Aorta (tissue), 5 donors: ENCODE results near the gene DNER. TPM values are rescaled to one million over a fixed set of nuclear protein-coding genes. Genes with fewer than 3 reads are reported as not detected.

Source experiments
- ATAC-seq: fragments of 200-7000 bp; cut with Tn5 transposase; one replicate; pipeline ENCODE4 v1.9.1; 2022; ENCODE audit warnings: moderate library complexity; ENCODE audit not compliant: low FRiP score
- DNase-seq, 2 donors: peaks; one replicate each; pipeline ENCODE4 v3.0.0-alpha.2; 2020
- H3K27ac ChIP-seq, 2 donors: one replicate each; pipeline ENCODE4 v1.5.1; 2013; ENCODE audit warnings: low read length in 2 of 2, mild to moderate bottlenecking in 2 of 2, moderate library complexity in 2 of 2, control low read depth in 1 of 2, inconsistent platforms in 1 of 2, low read depth in 1 of 2
- H3K27me3 ChIP-seq, 2 donors: one replicate each; pipeline ENCODE4 v1.6.1; 2013; ENCODE audit warnings: control low read depth in 1 of 2, low read length in 1 of 2, mild to moderate bottlenecking in 1 of 2, moderate library complexity in 1 of 2; ENCODE audit not compliant: insufficient read depth in 2 of 2, control insufficient read depth in 1 of 2
- H3K36me3 ChIP-seq, 2 donors: one replicate each; pipeline ENCODE4 v1.6.1; 2013; ENCODE audit warnings: control low read depth in 1 of 2, low read length in 1 of 2, mild to moderate bottlenecking in 1 of 2; ENCODE audit not compliant: insufficient read depth in 2 of 2, control insufficient read depth in 1 of 2
- H3K4me1 ChIP-seq, 2 donors: one replicate each; pipeline ENCODE4 v1.6.1; 2013; ENCODE audit warnings: low read length in 2 of 2, control low read depth in 1 of 2, mild to moderate bottlenecking in 1 of 2, moderate library complexity in 1 of 2; ENCODE audit not compliant: insufficient read depth in 2 of 2, control insufficient read depth in 1 of 2
- H3K4me3 ChIP-seq, 2 donors: one replicate each; pipeline ENCODE4 v1.5.1; 2013; ENCODE audit warnings: low read length in 2 of 2, control low read depth in 1 of 2, mild to moderate bottlenecking in 1 of 2
- H3K9me3 ChIP-seq: one replicate; pipeline ENCODE4 v1.6.1; 2013; ENCODE audit warnings: mild to moderate bottlenecking, low read length; ENCODE audit not compliant: control insufficient read depth
- WGBS, 2 donors: extraction: QIAGEN DNeasy Blood & Tissue Kit; methylation state at CpG; one replicate each; pipeline ENCODE4 v1.1.7; 2013; 5-methylcytosine and 5-hydroxymethylcytosine counted together
- intact Hi-C, 2 donors: fragments of 100-400 bp; cut with DNase I; formaldehyde crosslinking; loops; one replicate each; pipeline versions ENCODE4 v1.14.2 to v1.15.0; 2022
- polyA plus RNA-seq, 2 donors: library from polyadenylated mRNA; stranded (reverse); fragments of 200-250 nt; gene quantifications; one replicate each; pipeline ENCODE4 v1.2.3, GENCODE V29; 2013
- total RNA-seq, 2 donors: library from RNA; stranded (reverse); fragmentation: NEBNext Ultra II Directional; extraction: Animal tissue kit (Norgen Biotek cat#: 25700); gene quantifications; one replicate each; pipeline ENCODE4 v1.2.1, GENCODE V29; 2021
- donor health status: healthy with polysubstance abuse.
- donor health status: Bipolar disorder and iron deficiency.
- donor health status: DM: no; HTN: no; CAD: no.
- donor health status: DM: no; HTN: no; CAD: no.
- donor health status: DM: yes; HTN: yes; CAD: no.

DNER gene
- total and polyA plus RNA-seq, 4 donors, result 0.45 to 2.5 (median 1.1) TPM

DNA sequence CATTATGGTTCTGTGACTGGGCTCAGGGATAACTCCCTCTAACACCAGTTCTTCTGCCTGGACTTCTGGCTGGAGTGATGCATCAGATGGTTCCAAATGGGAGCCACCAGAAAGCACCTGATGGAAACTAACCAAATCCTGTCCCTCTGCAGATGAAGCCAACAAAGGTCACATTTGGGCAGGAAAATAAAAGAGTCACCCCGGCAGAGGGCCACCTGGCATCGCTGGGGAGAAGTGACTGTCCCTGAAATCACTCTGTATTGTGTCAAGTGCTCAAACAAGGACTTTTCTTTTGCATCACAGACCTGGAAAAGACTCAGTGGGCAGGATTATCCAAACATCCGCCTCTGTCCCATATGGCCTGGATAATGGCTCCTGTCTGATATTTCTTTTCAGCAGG, 47.5 kb downstream of the DNER start:
- Histone ChIP-seq H3K4me1 (no peaks in the 10 kb centered on the region), H3K27me3 (peaks cover 0 to 2% of the 10 kb centered on the region in 2 donors), H3K4me3 (no peak overlapping the region), H3K9me3 (peaks cover 1% of the 10 kb centered on the region), H3K27ac (no peak overlapping the region), H3K36me3 (no peaks in the 10 kb centered on the region)
- DNase-seq (no peak), ATAC-seq (no peak)
- 78 to 85% methylated on average over 3 of the region's 3 CpGs for WGBS, 2 donors
- intact Hi-C loops, result no loop called here

DNA sequence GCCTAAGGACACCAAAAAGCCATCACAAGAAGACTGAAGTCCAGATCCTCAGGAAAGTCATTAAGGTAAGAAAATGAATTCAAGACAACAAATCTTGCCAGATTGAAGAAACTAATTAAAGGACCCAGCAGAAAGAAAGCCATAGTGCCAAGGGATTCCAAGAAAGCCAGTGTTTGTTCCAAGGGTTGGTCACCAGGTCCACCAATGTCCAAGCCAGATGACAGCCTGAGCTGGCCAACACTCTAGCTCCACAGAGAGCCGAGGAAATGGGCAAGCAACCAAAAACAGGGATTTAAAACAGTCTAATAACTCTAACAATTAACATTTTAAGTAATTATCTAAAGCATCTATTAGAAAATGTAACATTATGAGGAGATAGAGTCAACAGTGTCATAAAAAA, 49.2 kb downstream of the DNER start:
- 30 to 32% methylated on average over 1 of the region's 1 CpG for WGBS, 2 donors
- no peak for ATAC-seq
- H3K27ac ChIP-seq, result no peak overlapping the region
- DNase-seq, result no peak
- H3K9me3 ChIP-seq, result no peaks in the 10 kb centered on the region
- intact Hi-C loops, result no loop called here
- no peaks in the 10 kb centered on the region for H3K4me1 ChIP-seq
- H3K27me3 ChIP-seq, result peaks cover 0 to 2% of the 10 kb centered on the region in 2 donors
- H3K36me3 ChIP-seq, result no peaks in the 10 kb centered on the region
- H3K4me3 ChIP-seq, result no peak overlapping the region

DNA sequence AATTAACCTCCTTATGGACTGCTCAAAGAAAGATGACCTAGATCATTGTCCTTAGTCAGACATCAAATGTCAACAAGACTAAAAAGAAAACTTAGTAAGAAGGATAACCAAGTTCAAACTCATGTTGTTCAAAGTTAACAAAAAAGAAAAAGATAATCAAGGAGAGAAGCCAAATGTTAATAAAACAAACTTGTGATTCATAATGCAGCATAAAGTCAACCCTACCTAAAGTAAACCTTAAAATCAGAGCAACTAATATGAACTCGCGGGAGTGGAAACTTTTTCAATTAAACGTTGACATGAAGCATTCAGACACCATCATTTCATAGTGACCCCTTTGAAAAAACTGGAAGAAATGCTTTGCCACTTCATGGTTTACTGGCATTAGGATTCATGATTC, 52.9 kb downstream of the DNER start:
- H3K4me3 ChIP-seq, result no peak overlapping the region
- intact Hi-C loops, result no loop called here
- no peaks in the 10 kb centered on the region for H3K9me3 ChIP-seq
- peaks cover 0 to 2% of the 10 kb centered on the region in 2 donors for H3K27me3 ChIP-seq
- H3K36me3 ChIP-seq, result no peaks in the 10 kb centered on the region
- DNase-seq, result no peak
- 86 to 90% methylated on average over 3 of the region's 3 CpGs for whole genome bisulfite sequencing, 2 donors
- no peak overlapping the region for H3K27ac ChIP-seq
- H3K4me1 ChIP-seq, result no peaks in the 10 kb centered on the region
- no peak for ATAC-seq

DNA sequence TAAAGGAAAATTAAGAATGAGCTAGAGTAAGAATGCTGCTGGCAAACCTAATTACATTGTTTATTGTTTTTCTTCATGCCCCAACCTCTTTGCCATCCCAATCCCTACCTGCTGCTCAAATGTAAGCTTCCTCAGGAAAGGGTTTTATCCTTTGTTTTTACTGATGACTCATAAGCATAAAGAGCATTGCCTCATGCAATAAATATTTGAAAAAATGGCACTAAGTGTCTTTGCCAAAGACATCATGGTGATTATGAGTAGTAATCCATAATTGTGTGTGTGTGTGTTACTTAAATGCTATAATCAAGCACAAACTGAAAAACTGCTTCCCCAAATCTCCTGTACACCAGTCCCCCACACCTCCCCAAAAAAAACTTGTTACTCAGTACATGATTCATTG, 53.4 kb downstream of the DNER start:
- Histone ChIP-seq H3K9me3 (no peaks in the 10 kb centered on the region), H3K36me3 (no peaks in the 10 kb centered on the region), H3K4me3 (no peak overlapping the region), H3K4me1 (no peaks in the 10 kb centered on the region), H3K27me3 (peaks cover 0 to under 1% of the 10 kb centered on the region in 2 donors), H3K27ac (no peak overlapping the region)
- DNase-seq, result no peak
- intact Hi-C loops, result no loop called here
- no peak for ATAC-seq

DNA sequence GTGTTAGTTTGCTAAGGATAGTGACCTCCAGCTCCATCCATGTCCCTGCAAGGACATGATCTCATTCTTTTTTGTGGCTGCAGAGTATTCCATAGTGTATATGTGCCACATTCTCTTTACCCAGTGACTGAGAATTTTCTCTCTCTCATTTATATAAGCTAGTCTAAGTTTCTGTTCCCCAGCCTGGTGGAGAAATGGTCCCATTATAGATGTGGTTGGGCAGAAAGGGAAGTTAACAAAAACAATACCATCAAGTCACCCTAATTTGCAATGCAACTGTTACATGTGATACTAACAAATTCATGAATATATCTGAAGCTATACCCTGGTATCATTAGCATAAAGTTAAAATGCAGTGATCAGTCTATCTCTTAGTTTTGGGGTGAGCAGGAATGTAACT, 54.0 kb downstream of the DNER start:
- Histone ChIP-seq H3K27me3 (no peaks in the 10 kb centered on the region), H3K4me1 (no peaks in the 10 kb centered on the region), H3K27ac (no peak overlapping the region), H3K36me3 (no peaks in the 10 kb centered on the region), H3K9me3 (no peaks in the 10 kb centered on the region), H3K4me3 (no peak overlapping the region)
- DNase-seq (no peak), ATAC-seq (no peak)
- intact Hi-C loops, result no loop called here

DNA sequence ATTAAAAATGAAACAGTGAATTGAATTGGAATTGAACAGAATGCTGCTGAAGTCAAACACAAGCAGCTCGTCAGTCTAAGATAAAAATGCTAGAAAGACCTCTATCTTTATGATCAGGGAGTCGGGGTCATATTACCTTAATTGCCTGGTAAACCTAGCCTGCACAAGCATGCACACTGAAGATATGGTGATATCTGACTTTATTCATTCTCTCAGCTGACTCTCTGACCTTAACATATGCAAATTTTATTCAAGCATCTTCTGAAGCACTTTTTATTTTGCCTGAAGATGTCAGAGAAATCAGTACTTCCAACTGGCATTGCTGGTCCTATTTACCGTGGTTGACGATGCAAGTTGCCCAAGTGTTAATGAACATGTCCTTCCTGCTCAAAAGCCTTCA, 56.4 kb downstream of the DNER start:
- no peak for ATAC-seq
- intact Hi-C loops, result no loop called here
- no peaks in the 10 kb centered on the region for H3K36me3 ChIP-seq
- H3K4me1 ChIP-seq, result no peaks in the 10 kb centered on the region
- H3K4me3 ChIP-seq, result no peak overlapping the region
- 80 to 86% methylated on average over 4 of the region's 4 CpGs for WGBS, 2 donors
- H3K9me3 ChIP-seq, result peaks cover under 1% of the 10 kb centered on the region
- no peaks in the 10 kb centered on the region for H3K27me3 ChIP-seq
- H3K27ac ChIP-seq, result no peak overlapping the region
- no peak for DNase-seq

DNA sequence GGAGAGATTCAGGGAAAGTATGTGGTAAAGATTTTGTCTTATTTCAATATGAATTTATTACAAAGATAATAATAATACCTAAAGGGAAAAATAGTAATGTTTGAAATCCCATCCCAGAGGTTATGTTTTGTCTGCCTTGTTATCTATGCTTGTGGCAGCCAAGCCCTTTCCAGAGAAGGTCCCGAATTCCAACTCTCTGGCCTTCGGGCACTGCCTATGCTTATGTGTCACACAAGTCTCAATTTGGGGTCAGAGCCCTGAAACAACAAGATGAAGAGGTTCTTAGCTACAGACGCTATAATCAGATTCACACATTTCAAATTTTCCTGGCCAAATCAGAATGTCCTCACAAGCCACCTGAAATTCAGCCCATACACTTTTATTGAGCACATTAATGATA, 59.9 kb downstream of the DNER start:
- H3K4me1 ChIP-seq, result no peaks in the 10 kb centered on the region
- no peak overlapping the region for H3K27ac ChIP-seq
- no peaks in the 10 kb centered on the region for H3K36me3 ChIP-seq
- WGBS, 2 donors, result 73 to 82% methylated on average over 3 of the region's 3 CpGs
- intact Hi-C loops, result no loop called here
- H3K9me3 ChIP-seq, result peaks cover 1% of the 10 kb centered on the region
- H3K4me3 ChIP-seq, result no peak overlapping the region
- H3K27me3 ChIP-seq, result peaks cover 0 to 2% of the 10 kb centered on the region in 2 donors
- ATAC-seq, result no peak
- DNase-seq, result no peak

DNA sequence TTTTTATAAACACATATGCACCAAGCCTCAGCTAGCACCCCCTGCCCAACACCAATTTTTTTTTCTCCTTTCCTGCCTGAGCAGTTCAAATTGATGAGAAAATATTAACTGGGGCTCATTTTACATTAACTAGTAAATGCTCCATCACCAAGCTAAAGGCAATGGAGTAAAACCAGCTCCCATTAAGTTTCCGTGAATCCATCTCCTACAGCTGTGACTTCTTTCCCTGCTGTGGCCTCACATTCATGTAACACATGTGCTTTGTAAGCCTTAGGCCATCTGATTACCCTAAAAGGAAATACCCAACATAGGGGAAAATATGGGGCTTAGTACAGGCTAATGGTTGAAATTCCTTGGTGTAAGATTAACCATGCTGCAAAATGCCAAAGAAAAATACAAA, 60.8 kb downstream of the DNER start:
- intact Hi-C loops, result no loop called here
- ATAC-seq (no peak), DNase-seq (no peak)
- Histone ChIP-seq H3K4me1 (no peaks in the 10 kb centered on the region), H3K36me3 (no peaks in the 10 kb centered on the region), H3K4me3 (no peak overlapping the region), H3K27me3 (peaks cover 0 to 2% of the 10 kb centered on the region in 2 donors), H3K27ac (no peak overlapping the region), H3K9me3 (peaks cover 1% of the 10 kb centered on the region)
- 58% methylated on average over 1 of the region's 1 CpG for WGBS, 2 donors

DNA sequence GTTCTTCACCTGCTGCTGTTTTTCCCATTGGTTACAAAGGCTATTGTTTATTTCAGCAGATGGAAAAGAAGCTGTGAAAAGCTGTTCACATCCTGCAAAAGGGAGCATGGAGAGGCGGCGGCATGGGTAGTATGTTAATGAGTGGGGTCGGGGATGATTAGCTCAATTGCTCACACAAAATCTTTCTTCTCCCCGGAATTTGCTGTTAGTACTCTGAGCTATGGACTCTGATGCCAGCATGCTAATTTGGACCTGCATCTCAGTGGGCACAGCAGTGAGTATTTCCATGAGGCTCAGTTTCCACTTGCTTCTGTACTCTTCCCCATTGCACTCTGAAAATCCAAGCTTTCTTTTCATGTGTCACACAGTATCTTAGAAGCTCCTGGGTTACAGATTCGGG, 61.6 kb downstream of the DNER start:
- Histone ChIP-seq H3K4me1 (no peaks in the 10 kb centered on the region), H3K27me3 (peaks cover 0 to 2% of the 10 kb centered on the region in 2 donors), H3K9me3 (peaks cover 1% of the 10 kb centered on the region), H3K27ac (no peak overlapping the region), H3K36me3 (no peaks in the 10 kb centered on the region), H3K4me3 (no peak overlapping the region)
- intact Hi-C loops, result no loop called here
- 76 to 80% methylated on average over 5 of the region's 5 CpGs for WGBS, 2 donors
- DNase-seq (no peak), ATAC-seq (no peak)
